Muscle layer of duodenum (tissue), 2 donors: ENCODE data around the gene NOS1AP.

Experiments
- H3K27ac ChIP-seq: one replicate; pipeline ENCODE4 v1.7.0; 2013; ENCODE audit warnings: mild to moderate bottlenecking, low read length
- H3K27me3 ChIP-seq: one replicate; pipeline ENCODE4 v1.7.0; 2013; ENCODE audit warnings: low read depth, mild to moderate bottlenecking, control low read depth, low read length
- H3K36me3 ChIP-seq, 2 donors: one replicate each; pipeline ENCODE4 v1.7.0; 2013; ENCODE audit warnings: low read length in 2 of 2, control low read depth in 1 of 2, mild to moderate bottlenecking in 1 of 2; ENCODE audit not compliant: insufficient read depth in 2 of 2, control insufficient read depth in 1 of 2
- H3K4me1 ChIP-seq, 2 donors: one replicate each; pipeline ENCODE4 v1.7.0; 2013; ENCODE audit warnings: low read length in 2 of 2, mild to moderate bottlenecking in 2 of 2, control low read depth in 1 of 2, moderate library complexity in 1 of 2; ENCODE audit not compliant: insufficient read depth in 2 of 2, control insufficient read depth in 1 of 2
- H3K4me3 ChIP-seq, 2 donors: one replicate each; pipeline ENCODE4 v1.7.0; 2013; ENCODE audit warnings: low read length in 2 of 2, low read depth in 1 of 2, mild to moderate bottlenecking in 1 of 2
- H3K9me3 ChIP-seq, 2 donors: one replicate each; pipeline ENCODE4 v1.7.0; 2013; ENCODE audit warnings: low read length in 2 of 2, control low read depth in 1 of 2, mild to moderate bottlenecking in 1 of 2; ENCODE audit not compliant: control insufficient read depth in 1 of 2
- donor health status: healthy.

The NOS1AP gene

GRCh38 chr1:162151900-162152829, 82.7 kb downstream of the NOS1AP start:
- no peaks in the 10 kb centered on the region for H3K27me3 ChIP-seq
- H3K27ac ChIP-seq = no peak overlapping the region
- H3K4me3 ChIP-seq = no peak overlapping the region
- no peaks in the 10 kb centered on the region for H3K9me3 ChIP-seq
- H3K4me1 ChIP-seq = peaks cover 0 to 4% of the 10 kb centered on the region in 2 donors
- no peaks in the 10 kb centered on the region for H3K36me3 ChIP-seq

GRCh38 chr1:162153374-162153773, 83.9 kb downstream of the NOS1AP start:
- H3K36me3 ChIP-seq = no peaks in the 10 kb centered on the region
- no peaks in the 10 kb centered on the region for H3K27me3 ChIP-seq
- no peak overlapping the region for H3K27ac ChIP-seq
- H3K4me1 ChIP-seq = no peaks in the 10 kb centered on the region
- no peaks in the 10 kb centered on the region for H3K9me3 ChIP-seq
- no peak overlapping the region for H3K4me3 ChIP-seq

GRCh38 chr1:162157469-162157868, 88.0 kb downstream of the NOS1AP start:
- Histone ChIP-seq H3K4me3 (no peak overlapping the region), H3K9me3 (no peaks in the 10 kb centered on the region), H3K27ac (no peak overlapping the region), H3K27me3 (no peaks in the 10 kb centered on the region), H3K4me1 (no peaks in the 10 kb centered on the region), H3K36me3 (no peaks in the 10 kb centered on the region)

- H3K27ac ChIP-seq = no peak overlapping the region
- no peaks in the 10 kb centered on the region for H3K9me3 ChIP-seq
- no peaks in the 10 kb centered on the region for H3K4me1 ChIP-seq
- no peak overlapping the region for H3K4me3 ChIP-seq
- no peaks in the 10 kb centered on the region for H3K27me3 ChIP-seq
- no peaks in the 10 kb centered on the region for H3K36me3 ChIP-seq
These were observed 89.3 kb downstream of the NOS1AP start for GRCh38 chr1:162158624-162159271.

GRCh38 chr1:162159515-162159914, 90.0 kb downstream of the NOS1AP start:
- H3K27ac ChIP-seq = no peak overlapping the region
- H3K4me3 ChIP-seq = no peak overlapping the region
- H3K4me1 ChIP-seq = no peaks in the 10 kb centered on the region
- H3K36me3 ChIP-seq = no peaks in the 10 kb centered on the region
- peaks cover 0 to 2% of the 10 kb centered on the region in 2 donors for H3K9me3 ChIP-seq
- H3K27me3 ChIP-seq = no peaks in the 10 kb centered on the region

GRCh38 chr1:162161916-162162550, 92.5 kb downstream of the NOS1AP start:
- Histone ChIP-seq H3K4me3 (no peak overlapping the region), H3K4me1 (no peaks in the 10 kb centered on the region), H3K36me3 (no peaks in the 10 kb centered on the region), H3K27ac (no peak overlapping the region), H3K9me3 (peaks cover 0 to 4% of the 10 kb centered on the region in 2 donors), H3K27me3 (no peaks in the 10 kb centered on the region)

- peaks cover 0 to 4% of the 10 kb centered on the region in 2 donors for H3K9me3 ChIP-seq
- H3K27me3 ChIP-seq = no peaks in the 10 kb centered on the region
- H3K27ac ChIP-seq = no peak overlapping the region
- H3K4me1 ChIP-seq = peaks cover 0 to 7% of the 10 kb centered on the region in 2 donors
- H3K36me3 ChIP-seq = no peaks in the 10 kb centered on the region
- no peak overlapping the region for H3K4me3 ChIP-seq
These were observed 96.0 kb downstream of the NOS1AP start for GRCh38 chr1:162165528-162165927.

- peaks cover 0 to 7% of the 10 kb centered on the region in 2 donors for H3K4me1 ChIP-seq
- no peak overlapping the region for H3K4me3 ChIP-seq
- no peak overlapping the region for H3K27ac ChIP-seq
- no peaks in the 10 kb centered on the region for H3K36me3 ChIP-seq
- no peaks in the 10 kb centered on the region for H3K27me3 ChIP-seq
- peaks cover 0 to 4% of the 10 kb centered on the region in 2 donors for H3K9me3 ChIP-seq
These were observed 97.6 kb downstream of the NOS1AP start for GRCh38 chr1:162166917-162167615.

- Histone ChIP-seq H3K27me3 (no peaks in the 10 kb centered on the region), H3K27ac (no peak overlapping the region)
These were observed 98.8 kb downstream of the NOS1AP start for GRCh38 chr1:162168261-162168660.

GRCh38 chr1:162169031-162169790, 99.7 kb downstream of the NOS1AP start:
- Histone ChIP-seq H3K27me3 (no peaks in the 10 kb centered on the region), H3K27ac (no peak overlapping the region), H3K4me3 (no peak overlapping the region), H3K36me3 (no peaks in the 10 kb centered on the region), H3K9me3 (peaks cover 0 to 4% of the 10 kb centered on the region in 2 donors), H3K4me1 (peaks cover 0 to 7% of the 10 kb centered on the region in 2 donors)

More at GRCh38 chr1:162168261-162168660, 98.8 kb downstream of the NOS1AP start:
- Histone ChIP-seq H3K36me3 (no peaks in the 10 kb centered on the region), H3K4me1 (peaks cover 0 to 7% of the 10 kb centered on the region in 2 donors), H3K4me3 (no peak overlapping the region), H3K9me3 (peaks cover 0 to 4% of the 10 kb centered on the region in 2 donors)
